Measurements from ENCODE around the gene TXNDC12. TPM values are rescaled to one million over a fixed set of nuclear protein-coding genes. Genes with fewer than 3 reads are reported as not detected.

Gene TXNDC12
- total and polyA plus RNA-seq, 9 of the 15 experiments (the other 6 are each of a cell fraction or from before 2014, with no cell fraction given), result 17.0 to 60.8 (median 37.8) TPM

- TF ChIP-seq ZNF324 (CRISPR knock-in tag; IDR thresholded peaks at IDR 0.05), result 0 out of 2 replicates have a peak, but pooled peaks have one; percentile 5
- TF ChIP-seq NR2C2 (CRISPR knock-in tag; IDR thresholded peaks at IDR 0.05), result no peak
- TF ChIP-seq NR2C2 (tag; IDR thresholded peaks at IDR 0.05), result 0 out of 2 replicates have a peak, but pooled peaks have one; percentile 72
- TF ChIP-seq CHAMP1 (IDR thresholded peaks at IDR 0.05), result 0 out of 2 replicates have a peak, but pooled peaks have one; percentile 44
- no peak for TF ChIP-seq ZNF280A (IDR thresholded peaks at IDR 0.05; ENCODE audit: low read depth, partially characterized antibody)
- TF ChIP-seq CHD2 (IDR thresholded peaks at IDR 0.05; ENCODE audit: low read depth, low read length), result no peak
- TF ChIP-seq ZSCAN29 (IDR thresholded peaks at IDR 0.05), result no peak
- TF ChIP-seq GATAD2B (IDR thresholded peaks at IDR 0.05; ENCODE audit: borderline replicate concordance), result 0 out of 2 replicates have a peak, but pooled peaks have one; percentile 15
- TF ChIP-seq ASH1L (IDR thresholded peaks at IDR 0.05; ENCODE audit: borderline replicate concordance, low read depth, partially characterized antibody), result peak; percentile 2
- TF ChIP-seq ELK3 (CRISPR knock-in tag; IDR thresholded peaks at IDR 0.05), result 0 out of 2 replicates have a peak, but pooled peaks have one; percentile 48
- 0 out of 2 replicates have a peak, but pooled peaks have one; percentile 35 for TF ChIP-seq DDX20 (tag; IDR thresholded peaks at IDR 0.05; ENCODE audit: low read depth)
- peak; percentile 38 for TF ChIP-seq BRD9 (IDR thresholded peaks at IDR 0.05; ENCODE audit: low read depth, partially characterized antibody)
Measured at GRCh38 chr1:52034050-52034384, 21.0 kb downstream of the TXNDC12 start (continued).
